Aorta (tissue), 5 donors: Measurements from ENCODE around the gene SLC29A1. TPM values are rescaled to one million over a fixed set of nuclear protein-coding genes. Genes with fewer than 3 reads are reported as not detected.

Experiments
- ATAC-seq: fragments of 200-7000 bp; cut with Tn5 transposase; one replicate; pipeline ENCODE4 v1.9.1; 2022; ENCODE audit warnings: moderate library complexity; ENCODE audit not compliant: low FRiP score
- DNase-seq, 2 donors: peaks; one replicate each; pipeline ENCODE4 v3.0.0-alpha.2; 2020
- H3K27ac ChIP-seq, 2 donors: one replicate each; pipeline ENCODE4 v1.5.1; 2013; ENCODE audit warnings: low read length in 2 of 2, mild to moderate bottlenecking in 2 of 2, moderate library complexity in 2 of 2, control low read depth in 1 of 2, inconsistent platforms in 1 of 2, low read depth in 1 of 2
- H3K27me3 ChIP-seq, 2 donors: one replicate each; pipeline ENCODE4 v1.6.1; 2013; ENCODE audit warnings: control low read depth in 1 of 2, low read length in 1 of 2, mild to moderate bottlenecking in 1 of 2, moderate library complexity in 1 of 2; ENCODE audit not compliant: insufficient read depth in 2 of 2, control insufficient read depth in 1 of 2
- H3K36me3 ChIP-seq, 2 donors: one replicate each; pipeline ENCODE4 v1.6.1; 2013; ENCODE audit warnings: control low read depth in 1 of 2, low read length in 1 of 2, mild to moderate bottlenecking in 1 of 2; ENCODE audit not compliant: insufficient read depth in 2 of 2, control insufficient read depth in 1 of 2
- H3K4me1 ChIP-seq, 2 donors: one replicate each; pipeline ENCODE4 v1.6.1; 2013; ENCODE audit warnings: low read length in 2 of 2, control low read depth in 1 of 2, mild to moderate bottlenecking in 1 of 2, moderate library complexity in 1 of 2; ENCODE audit not compliant: insufficient read depth in 2 of 2, control insufficient read depth in 1 of 2
- H3K4me3 ChIP-seq, 2 donors: one replicate each; pipeline ENCODE4 v1.5.1; 2013; ENCODE audit warnings: low read length in 2 of 2, control low read depth in 1 of 2, mild to moderate bottlenecking in 1 of 2
- H3K9me3 ChIP-seq: one replicate; pipeline ENCODE4 v1.6.1; 2013; ENCODE audit warnings: mild to moderate bottlenecking, low read length; ENCODE audit not compliant: control insufficient read depth
- WGBS, 2 donors: extraction: QIAGEN DNeasy Blood & Tissue Kit; methylation state at CpG; one replicate each; pipeline ENCODE4 v1.1.7; 2013; 5-methylcytosine and 5-hydroxymethylcytosine counted together
- intact Hi-C, 2 donors: fragments of 100-400 bp; cut with DNase I; formaldehyde crosslinking; loops; one replicate each; pipeline versions ENCODE4 v1.14.2 to v1.15.0; 2022
- long read RNA-seq, 2 donors: library from polyadenylated mRNA; unstranded; transcript quantifications; one replicate each; pipeline ENCODE4 v2.0.0, GENCODE V29; 2020 to 2021
- polyA plus RNA-seq, 2 donors: library from polyadenylated mRNA; stranded (reverse); fragments of 200-250 nt; gene quantifications; one replicate each; pipeline ENCODE4 v1.2.3, GENCODE V29; 2013
- total RNA-seq, 2 donors: library from RNA; stranded (reverse); fragmentation: NEBNext Ultra II Directional; extraction: Animal tissue kit (Norgen Biotek cat#: 25700); gene quantifications; one replicate each; pipeline ENCODE4 v1.2.1, GENCODE V29; 2021
- donor health status: healthy with polysubstance abuse.
- donor health status: Bipolar disorder and iron deficiency.
- donor health status: DM: no; HTN: no; CAD: no.
- donor health status: DM: no; HTN: no; CAD: no.
- donor health status: DM: yes; HTN: yes; CAD: no.

SLC29A1 gene
- total RNA-seq (100 to 1,000 TPM; 121 to 142 TPM), polyA plus RNA-seq (100 to 1,000 TPM in 1 of 2 donors, 10 to 100 TPM in 1; 38.3 to 120 TPM)
- long read RNA-seq, donor 1, transcript SLC29A1-209 (13 exons, 2,318 nt), result major isoform, 355 of 1,353 reads
- long read RNA-seq, donor 1, transcript SLC29A1-201 (12 exons, 2,159 nt), result minor isoform, 11 of 1,353 reads
- long read RNA-seq, donor 1, transcript SLC29A1-206 (13 exons, 2,183 nt), result minor isoform, 64 of 1,353 reads
- long read RNA-seq, donor 1, transcript SLC29A1-208 (13 exons, 2,326 nt), result minor isoform, 36 of 1,353 reads
- long read RNA-seq, donor 1, partial matches to known transcripts, result 527 of 1,353 reads
- long read RNA-seq, donor 1, other reads (novel, unspliced or antisense), result 351 of 1,353 reads
- long read RNA-seq, donor 2, transcript SLC29A1-209 (13 exons, 2,318 nt), result major isoform, 50 of 257 reads
- long read RNA-seq, donor 2, transcript SLC29A1-206 (13 exons, 2,183 nt), result minor isoform, 10 of 257 reads
- long read RNA-seq, donor 2, transcript SLC29A1-201 (12 exons, 2,159 nt), result minor isoform, 7 of 257 reads
- long read RNA-seq, donor 2, partial matches to known transcripts, result 126 of 257 reads
- long read RNA-seq, donor 2, other reads (novel, unspliced or antisense), result 59 of 257 reads

- H3K9me3 ChIP-seq, result no peaks in the 10 kb centered on the region
- H3K4me1 ChIP-seq, result no peaks in the 10 kb centered on the region
- H3K4me3 ChIP-seq, result peak within 1 kb of the TSS; percentile 61 to 64
- ATAC-seq, result peak; percentile 61
- DNase-seq, result peak; percentile 89 to 94
- no peaks in the 10 kb centered on the region for H3K27me3 ChIP-seq
- intact Hi-C loops, result no loop called here
- 0 to 1% methylated on average over 57 to 73 of the region's 73 CpGs for WGBS, 2 donors
- H3K27ac ChIP-seq, result peak within 1 kb of the TSS; percentile 74 to 78
- H3K36me3 ChIP-seq, result no peaks in the 10 kb centered on the region
Observed at GRCh38 chr6:44223319-44224028, at the start of gene SLC29A1. Gene SLC29A1, plus strand, starts transcription at chr6:44223595. Its CDS starts 3,719 bp downstream, at chr6:44227314.

DNA sequence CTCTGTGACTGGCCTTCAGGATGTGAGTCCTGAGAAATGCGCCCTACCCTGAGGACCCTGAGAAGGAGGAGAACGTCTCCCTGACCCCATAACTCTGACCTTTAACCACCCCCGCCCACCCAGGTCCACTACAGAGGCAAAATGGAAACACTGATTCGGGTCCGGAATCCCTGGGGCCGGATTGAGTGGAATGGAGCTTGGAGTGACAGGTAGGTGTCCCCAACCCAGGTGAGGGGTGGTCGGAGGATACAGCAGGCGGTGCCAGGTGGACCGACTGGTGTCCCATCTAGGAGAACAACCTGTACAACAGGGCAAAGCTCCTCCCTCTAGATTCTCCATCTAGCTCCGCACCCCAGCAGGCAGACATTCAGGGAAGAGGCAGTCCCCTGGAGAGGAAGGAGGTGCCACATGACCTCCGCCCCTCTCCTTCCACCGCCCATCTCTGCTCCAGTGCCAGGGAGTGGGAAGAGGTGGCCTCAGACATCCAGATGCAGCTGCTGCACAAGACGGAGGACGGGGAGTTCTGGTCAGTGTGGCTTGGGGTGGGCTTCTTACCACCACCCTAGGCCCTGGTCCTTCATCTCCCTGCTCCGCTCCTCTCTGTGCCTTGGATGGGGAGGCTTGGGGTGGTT is 47.1 kb upstream of the SLC29A1 start:
- intact Hi-C loops, result loop anchor here (5.0 to 10.0 kb wide), 2 partner anchors 41 to 159 kb away; partner anchors contain the start of gene MYMX (in 1 of the 2)
- DNase-seq (no peak), ATAC-seq (no peak)
- no peaks in the 10 kb centered on the region for H3K36me3 ChIP-seq
- H3K27ac ChIP-seq, result no peak overlapping the region
- WGBS, 2 donors, result 90 to 92% methylated on average over 14 to 15 of the region's 15 CpGs
- H3K9me3 ChIP-seq, result no peaks in the 10 kb centered on the region
- no peaks in the 10 kb centered on the region for H3K4me1 ChIP-seq
- H3K4me3 ChIP-seq, result no peak overlapping the region
- H3K27me3 ChIP-seq, result no peaks in the 10 kb centered on the region

DNA sequence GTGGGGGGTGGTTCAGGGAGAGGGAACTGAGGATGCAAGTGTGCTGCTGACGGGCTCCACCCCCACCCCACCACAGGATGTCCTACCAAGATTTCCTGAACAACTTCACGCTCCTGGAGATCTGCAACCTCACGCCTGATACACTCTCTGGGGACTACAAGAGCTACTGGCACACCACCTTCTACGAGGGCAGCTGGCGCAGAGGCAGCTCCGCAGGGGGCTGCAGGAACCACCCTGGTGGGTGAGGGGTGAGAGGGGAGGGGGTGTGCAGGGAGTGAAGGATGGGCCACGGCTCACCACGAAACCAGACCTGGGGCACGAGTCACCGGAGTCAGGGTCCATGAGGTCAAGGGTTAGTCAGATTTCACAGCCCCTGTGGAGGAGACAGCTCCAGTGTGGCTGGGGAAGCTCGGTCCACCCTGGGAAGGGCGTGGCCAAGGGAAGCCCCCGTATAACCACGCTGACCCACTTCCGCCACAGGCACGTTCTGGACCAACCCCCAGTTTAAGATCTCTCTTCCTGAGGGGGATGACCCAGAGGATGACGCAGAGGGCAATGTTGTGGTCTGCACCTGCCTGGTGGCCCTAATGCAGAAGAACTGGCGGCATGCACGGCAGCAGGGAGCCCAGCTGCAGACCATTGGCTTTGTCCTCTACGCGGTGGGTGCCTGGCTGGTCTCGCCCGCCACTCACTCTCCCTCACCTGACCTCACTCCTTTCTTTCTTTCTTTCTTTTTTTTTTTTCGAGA is 46.5 kb upstream of the SLC29A1 start:
- H3K4me3 ChIP-seq, result no peak overlapping the region
- no peaks in the 10 kb centered on the region for H3K27me3 ChIP-seq
- no peaks in the 10 kb centered on the region for H3K4me1 ChIP-seq
- H3K9me3 ChIP-seq, result no peaks in the 10 kb centered on the region
- intact Hi-C loops, result loop anchor here (5.0 to 10.0 kb wide), 2 partner anchors 40 to 158 kb away; partner anchors contain the start of gene MYMX (in 1 of the 2)
- no peak for DNase-seq
- 85 to 87% methylated on average over 24 of the region's 24 CpGs for WGBS, 2 donors
- no peaks in the 10 kb centered on the region for H3K36me3 ChIP-seq
- ATAC-seq, result no peak
- no peak overlapping the region for H3K27ac ChIP-seq

DNA sequence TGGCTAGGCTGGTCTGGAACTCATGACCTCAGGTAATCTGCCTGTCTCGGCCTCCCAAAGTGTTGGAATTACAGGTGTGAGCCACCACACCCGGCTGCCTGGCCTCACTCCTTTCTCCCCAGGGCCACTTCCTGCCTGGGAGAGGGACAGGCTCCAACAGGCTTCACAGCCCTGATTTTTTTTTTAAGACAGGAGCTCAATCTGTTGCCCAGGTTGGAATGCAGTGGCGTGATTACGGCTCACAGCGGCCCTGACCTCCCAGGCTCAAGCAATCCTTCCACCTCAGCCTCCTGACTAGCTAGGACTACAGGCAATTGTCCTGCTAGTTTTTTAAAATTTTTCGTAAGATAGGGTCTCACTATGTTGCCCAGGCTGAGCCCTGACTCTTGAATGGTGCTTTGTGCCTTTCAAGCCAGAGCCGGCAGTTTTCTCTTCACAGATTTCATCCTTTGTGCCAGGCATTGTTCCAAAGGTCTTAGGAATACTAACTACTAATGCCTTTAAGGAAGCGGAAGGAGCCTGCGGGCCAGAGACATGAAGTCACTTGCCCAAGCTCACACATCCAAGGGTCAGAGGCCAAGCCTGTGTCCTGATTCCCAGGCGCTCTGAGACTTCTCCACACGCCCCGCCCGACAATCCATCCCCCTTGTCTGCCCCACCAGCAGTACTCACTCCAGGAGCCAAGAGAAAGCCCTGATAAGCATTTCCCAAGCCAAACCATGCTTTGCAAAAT is 45.5 kb upstream of the SLC29A1 start:
- intact Hi-C loops, result loop anchor here (5.0 to 10.0 kb wide), 2 partner anchors 39 to 157 kb away; partner anchors contain the start of gene MYMX (in 1 of the 2)
- no peaks in the 10 kb centered on the region for H3K36me3 ChIP-seq
- no peaks in the 10 kb centered on the region for H3K4me1 ChIP-seq
- DNase-seq (peak; percentile 91), ATAC-seq (peak; percentile 84)
- peak overlapping the region in 1 of 2 donors; percentile 60 for H3K27ac ChIP-seq
- no peaks in the 10 kb centered on the region for H3K9me3 ChIP-seq
- WGBS, 2 donors, result 41 to 42% methylated on average over 13 of the region's 13 CpGs
- no peak overlapping the region for H3K4me3 ChIP-seq
- no peaks in the 10 kb centered on the region for H3K27me3 ChIP-seq

- Histone ChIP-seq H3K36me3 (no peaks in the 10 kb centered on the region), H3K27me3 (no peaks in the 10 kb centered on the region), H3K4me3 (no peak overlapping the region), H3K27ac (no peak overlapping the region), H3K4me1 (no peaks in the 10 kb centered on the region), H3K9me3 (no peaks in the 10 kb centered on the region)
- 69 to 72% methylated on average over 9 of the region's 9 CpGs for WGBS, 2 donors
- intact Hi-C loops, result loop anchor here (5.0 to 10.0 kb wide), 2 partner anchors 39 to 156 kb away; partner anchors contain the start of gene MYMX (in 1 of the 2)
- ATAC-seq, result no peak
- no peak for DNase-seq
Observed at GRCh38 chr6:44178424-44179071, 44.8 kb upstream of the SLC29A1 start.

DNA sequence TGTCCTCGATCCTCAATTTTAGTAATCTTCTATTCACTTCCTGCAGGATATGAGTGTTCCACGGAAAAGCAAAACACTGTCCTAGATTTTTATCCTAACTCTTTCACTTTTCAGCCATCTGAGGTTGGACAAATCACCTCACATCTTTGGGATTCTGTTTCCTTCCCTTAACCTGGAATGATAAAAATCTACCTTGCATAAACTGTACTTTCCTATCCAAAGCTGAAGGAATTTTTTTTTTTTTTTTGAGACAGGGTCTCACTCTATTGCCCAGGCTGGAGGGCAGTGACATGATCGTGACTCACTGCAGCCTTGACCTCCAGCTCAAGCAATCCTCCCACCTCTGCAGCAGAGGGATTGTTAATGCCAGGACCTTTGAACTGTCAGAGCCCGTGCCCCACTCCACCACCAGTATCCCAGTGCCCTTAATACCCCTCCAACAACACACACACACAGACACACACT is 44.3 kb upstream of the SLC29A1 start:
- H3K4me3 ChIP-seq, result no peak overlapping the region
- no peaks in the 10 kb centered on the region for H3K9me3 ChIP-seq
- H3K4me1 ChIP-seq, result no peaks in the 10 kb centered on the region
- H3K27ac ChIP-seq, result no peak overlapping the region
- intact Hi-C loops, result loop anchor here (5.0 to 10.0 kb wide), 2 partner anchors 38 to 156 kb away; partner anchors contain the start of gene MYMX (in 1 of the 2)
- no peaks in the 10 kb centered on the region for H3K36me3 ChIP-seq
- no peak for DNase-seq
- WGBS, 2 donors, result 41 to 43% methylated on average over 4 of the region's 4 CpGs
- no peak for ATAC-seq
- H3K27me3 ChIP-seq, result no peaks in the 10 kb centered on the region

- Histone ChIP-seq H3K4me1 (no peaks in the 10 kb centered on the region), H3K9me3 (no peaks in the 10 kb centered on the region), H3K36me3 (no peaks in the 10 kb centered on the region), H3K27me3 (no peaks in the 10 kb centered on the region), H3K27ac (no peak overlapping the region), H3K4me3 (no peak overlapping the region)
- WGBS, 2 donors, result 95 to 97% methylated on average over 7 of the region's 7 CpGs
- intact Hi-C loops, result loop anchor here (5.0 to 10.0 kb wide), 2 partner anchors 38 to 155 kb away; partner anchors contain the start of gene MYMX (in 1 of the 2)
- DNase-seq, result no peak
- ATAC-seq, result no peak
Observed at GRCh38 chr6:44179648-44180047, 43.7 kb upstream of the SLC29A1 start.
